B cell (primary cell): ENCODE measurements around the gene DUSP23. TPM values are rescaled to one million over a fixed set of nuclear protein-coding genes. Genes with fewer than 3 reads are reported as not detected.

Source experiments
- ATAC-seq: fragments of 200-7000 bp; cut with Tn5 transposase; one replicate; pipeline ENCODE4 v1.10.0; 2021; ENCODE audit warnings: low read depth, mild to moderate bottlenecking, moderate number of reproducible peaks, moderate library complexity
- CTCF ChIA-PET: fragments of 350-600 bp; sonication (Branson Sonifier 250); formaldehyde crosslinking; loops from one replicate; lab custom pipeline; 2021; ENCODE audit warnings: antibody characterized with exemption, inconsistent platforms; lab: Charles Lee
- POLR2A ChIA-PET: fragments of 350-600 bp; sonication (Branson Sonifier 250); formaldehyde crosslinking; loops from one replicate; lab custom pipeline; 2021; ENCODE audit warnings: antibody characterized with exemption; lab: Charles Lee
- DNase-seq: peaks from one replicate; pipeline ENCODE4 v3.0.0; 2013
- H2AFZ ChIP-seq: 2 replicates; pipeline ENCODE4 v1.6.1; 2012; ENCODE audit warnings: mild to moderate bottlenecking, low read depth, low read length; ENCODE audit not compliant: insufficient read depth, poor library complexity, severe bottlenecking
- H3K27ac ChIP-seq, 2 donors: 1 replicate in 1 of 2; 2 replicates in 1 of 2; pipeline ENCODE4 v1.5.1; 2012 to 2013; ENCODE audit warnings: low read length in 2 of 2, mild to moderate bottlenecking in 2 of 2, moderate library complexity in 1 of 2
- H3K27me3 ChIP-seq, 4 experiments: fragments of 200-600 bp in 1 of 4; sonication (generic) in 1 of 4; replicated peaks in 1 of 4; 1 replicate in 2 of 4; 2 replicates in 2 of 4; pipeline versions ENCODE4 v1.6.1 to v1.7.0; 2013 to 2016; ENCODE audit warnings: low read length in 3 of 4, mild to moderate bottlenecking in 2 of 4, mixed read lengths in 1 of 4, moderate library complexity in 1 of 4; ENCODE audit not compliant: insufficient read depth in 4 of 4, control insufficient read depth in 3 of 4; ENCODE audit errors: control extremely low read depth in 1 of 4
- H3K36me3 ChIP-seq, 2 experiments: replicated peaks in 1 of 2; 1 replicate in 1 of 2; 2 replicates in 1 of 2; pipeline versions ENCODE4 v1.6.1 to v1.7.1; 2013; ENCODE audit warnings: low read length in 1 of 2; ENCODE audit not compliant: insufficient read depth in 2 of 2, control insufficient read depth in 1 of 2; ENCODE audit errors: control extremely low read depth in 1 of 2, extremely low read depth in 1 of 2
- H3K4me1 ChIP-seq, 2 donors: fragments of 200-600 bp in 1 of 2; sonication (generic) in 1 of 2; 1 replicate in 1 of 2; 2 replicates in 1 of 2; pipeline versions ENCODE4 v1.5.1 to v1.6.1; 2013 to 2017; ENCODE audit warnings: low read length in 2 of 2; ENCODE audit not compliant: control insufficient read depth in 2 of 2, insufficient read depth in 2 of 2
- H3K4me2 ChIP-seq: replicated peaks from 2 replicates; pipeline ENCODE3; 2012; ENCODE audit warnings: mild to moderate bottlenecking, low read depth, low read length; ENCODE audit not compliant: poor library complexity, severe bottlenecking
- H3K4me3 ChIP-seq, 5 experiments: fragments of 200-600 bp in 1 of 5; sonication (generic) in 1 of 5; 1 replicate in 3 of 5; 2 replicates in 2 of 5; pipeline versions ENCODE4 v1.5.1 to v1.7.0; 2011 to 2016; ENCODE audit warnings: low read length in 4 of 5, mild to moderate bottlenecking in 4 of 5, low read depth in 2 of 5, control low read depth in 1 of 5, moderate library complexity in 1 of 5; ENCODE audit not compliant: insufficient read depth in 1 of 5; ENCODE audit errors: control extremely low read depth in 1 of 5, extremely low read depth in 1 of 5
- H3K79me2 ChIP-seq: fragments of 200-600 bp; sonication (generic); one replicate; pipeline ENCODE4 v1.6.0; 2016; ENCODE audit warnings: low read length; ENCODE audit not compliant: control insufficient read depth, insufficient read depth
- H3K9ac ChIP-seq: fragments of 200-600 bp; sonication (generic); 2 replicates; pipeline ENCODE4 v1.6.1; 2017; ENCODE audit warnings: mild to moderate bottlenecking, low read length, moderate library complexity
- H3K9me3 ChIP-seq, 3 donors: one replicate each; pipeline versions ENCODE4 v1.6.1 to v1.7.1; 2013; ENCODE audit warnings: low read length in 2 of 3; ENCODE audit not compliant: control insufficient read depth in 2 of 3, insufficient read depth in 1 of 3; ENCODE audit errors: control extremely low read depth in 1 of 3
- H4K20me1 ChIP-seq: 2 replicates; pipeline ENCODE4 v1.6.0; 2012; ENCODE audit warnings: mild to moderate bottlenecking, low read length; ENCODE audit not compliant: insufficient read depth, control insufficient read depth, poor library complexity, severe bottlenecking
- H3K27ac Mint-ChIP-seq: one replicate; pipeline ENCODE4 v1.8.0; 2021; ENCODE audit warnings: mixed read lengths
- H3K27me3 Mint-ChIP-seq: one replicate; pipeline ENCODE4 v1.8.0; 2021; ENCODE audit warnings: mixed read lengths
- H3K4me1 Mint-ChIP-seq: one replicate; pipeline ENCODE4 v1.8.0; 2021; ENCODE audit warnings: mixed read lengths
- H3K4me3 Mint-ChIP-seq: one replicate; pipeline ENCODE4 v1.8.0; 2021; ENCODE audit warnings: mixed read lengths
- H3K9me3 Mint-ChIP-seq: one replicate; pipeline ENCODE4 v1.8.0; 2022; ENCODE audit warnings: mixed read lengths; ENCODE audit not compliant: insufficient read depth
- CTCF ChIP-seq: fragments of 200-600 bp; IDR thresholded peaks from one replicate; pipeline ENCODE4 v1.8.0; 2022; ENCODE audit warnings: antibody characterized with exemption, mild to moderate bottlenecking
- EZH2 ChIP-seq: IDR thresholded peaks from 2 replicates; pipeline ENCODE4 v1.6.1; 2012; ENCODE audit warnings: borderline replicate concordance, low read depth, mild to moderate bottlenecking, moderate library complexity, low read length; ENCODE audit not compliant: insufficient read depth, poor library complexity, severe bottlenecking
- WGBS: methylation state at CpG from one replicate; pipeline ENCODE4 v1.1.5; 2013; ENCODE audit warnings: missing lambda C conversion rate; ENCODE audit not compliant: insufficient coverage; 5-methylcytosine and 5-hydroxymethylcytosine counted together
- intact Hi-C: fragments of 100-400 bp; cut with micrococcal nuclease; formaldehyde crosslinking; loops from one replicate; pipeline ENCODE4 v1.10.0; 2022
- polyA plus RNA-seq: library from polyadenylated mRNA; depleted of rRNA; stranded (reverse); fragments of >200 nt; gene quantifications from 2 replicates; pipeline ENCODE4 v1.2.3, GENCODE V29; 2012
- total RNA-seq, 2 donors: library from RNA; stranded (reverse); fragments of 120-200 nt in 1 of 2; gene quantifications; 1 replicate in 1 of 2; 2 replicates in 1 of 2; pipeline versions ENCODE4 v1.2.3 to v1.2.4, GENCODE V29; 2013 to 2022

The DUSP23 gene
- total and polyA plus RNA-seq, 2 donors (not counting 1 experiment from before 2014, with no cell fraction given): 9.6 to 15.8 TPM

- Histone ChIP-seq H3K36me3 (no peaks in the 10 kb centered on the region), H3K27ac (no peak overlapping the region), H4K20me1 (no peaks in the 10 kb centered on the region), H3K27me3 (peaks cover 0 to 15% (median 5%) of the 10 kb centered on the region in 4 experiments), H3K9me3 (no peaks in the 10 kb centered on the region), H3K9ac (no peak overlapping the region), H3K4me3 (no peak overlapping the region), H3K79me2 (no peaks in the 10 kb centered on the region), H3K4me2 (no peak overlapping the region), H2AFZ (no peak overlapping the region), H3K4me1 (no peaks in the 10 kb centered on the region)
- ATAC-seq: no peak
- H3K4me3 Mint-ChIP-seq: no peak overlapping the region
- WGBS: 46% methylated on average over 3 of the region's 3 CpGs
- intact Hi-C loops: no loop called here
- no peak overlapping the region for H3K27ac Mint-ChIP-seq
- H3K27me3 Mint-ChIP-seq: peaks cover 25% of the 10 kb centered on the region
- no peak for DNase-seq
- CTCF ChIA-PET: no interaction called here
- no peaks in the 10 kb centered on the region for H3K4me1 Mint-ChIP-seq
- no peaks in the 10 kb centered on the region for H3K9me3 Mint-ChIP-seq
- TF ChIP-seq CTCF (no peak), EZH2 (no peak)
- POLR2A ChIA-PET: no interaction called here
Observed at GRCh38 chr1:159791461-159791860, 10.7 kb downstream of the DUSP23 start.

DNA sequence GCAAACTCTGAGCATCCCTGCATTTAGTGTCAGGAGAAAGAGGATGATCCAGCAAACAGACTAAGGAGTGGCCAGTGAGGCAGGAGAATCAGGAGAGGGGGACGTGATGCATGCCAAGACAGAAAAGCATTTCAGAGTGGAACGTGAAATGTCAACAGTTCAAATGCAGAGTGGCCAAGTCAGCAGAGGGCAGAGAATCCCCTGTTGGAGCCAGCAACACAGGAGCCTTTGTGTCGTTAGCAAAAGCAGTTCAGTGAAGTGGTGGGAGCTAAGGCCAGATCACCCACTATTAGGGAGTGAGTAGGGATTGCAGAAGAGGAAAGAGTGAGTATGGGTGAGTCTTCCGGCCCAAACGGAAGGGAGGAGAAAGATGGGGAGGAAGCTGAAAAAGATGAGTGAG, 14.8 kb downstream of the DUSP23 start:
- Histone ChIP-seq H3K9me3 (no peaks in the 10 kb centered on the region), H3K36me3 (no peaks in the 10 kb centered on the region), H3K9ac (no peak overlapping the region), H4K20me1 (no peaks in the 10 kb centered on the region), H3K27ac (no peak overlapping the region), H3K4me2 (no peak overlapping the region), H3K27me3 (peaks cover 0 to 19% (median 9%) of the 10 kb centered on the region in 4 experiments), H3K4me1 (peaks cover 0 to 7% of the 10 kb centered on the region in 2 donors), H2AFZ (no peak overlapping the region), H3K79me2 (no peaks in the 10 kb centered on the region), H3K4me3 (no peak overlapping the region)
- CTCF ChIA-PET: interaction anchor here (1.5 to 11.7 kb wide), 3 partner anchors 18 to 210 kb away, joined by 3 to 252 read pairs (median 211); no protein-coding TSS in a partner anchor
- peaks cover 7% of the 10 kb centered on the region for H3K4me1 Mint-ChIP-seq
- no peak overlapping the region for H3K4me3 Mint-ChIP-seq
- intact Hi-C loops: no loop called here
- H3K9me3 Mint-ChIP-seq: no peaks in the 10 kb centered on the region
- peaks cover 47% of the 10 kb centered on the region for H3K27me3 Mint-ChIP-seq
- H3K27ac Mint-ChIP-seq: no peak overlapping the region
- POLR2A ChIA-PET: no interaction called here
- ATAC-seq (no peak), DNase-seq (no peak)
- TF ChIP-seq EZH2 (no peak), CTCF (no peak)
- WGBS: 79% methylated on average over 5 of the region's 5 CpGs
